Hepatocyte (in vitro differentiated cells): Measurements from ENCODE around the gene FAM168B.

Source experiments
- EZH2 ChIP-seq: fragments of 200-600 bp; sonication (generic); IDR thresholded peaks from 2 replicates; pipeline ENCODE4 v1.6.1; 2016; ENCODE audit warnings: antibody characterized with exemption, mild to moderate bottlenecking, borderline replicate concordance
- EZH2phosphoT487 ChIP-seq: fragments of 200-600 bp; sonication (generic); IDR thresholded peaks from one replicate; pipeline ENCODE4 v1.6.1; 2018; ENCODE audit warnings: antibody characterized with exemption, mild to moderate bottlenecking, low read depth, moderate library complexity; ENCODE audit not compliant: unreplicated experiment, severe bottlenecking
- TF ChIP-seq, protein P1 (sequence below): fragments of 200-600 bp; sonication (generic); IDR thresholded peaks from 2 replicates; pipeline ENCODE4 v1.5.1; 2016; ENCODE audit warnings: antibody characterized with exemption, mild to moderate bottlenecking; ENCODE audit not compliant: poor library complexity

- TF ChIP-seq, protein P1, sequence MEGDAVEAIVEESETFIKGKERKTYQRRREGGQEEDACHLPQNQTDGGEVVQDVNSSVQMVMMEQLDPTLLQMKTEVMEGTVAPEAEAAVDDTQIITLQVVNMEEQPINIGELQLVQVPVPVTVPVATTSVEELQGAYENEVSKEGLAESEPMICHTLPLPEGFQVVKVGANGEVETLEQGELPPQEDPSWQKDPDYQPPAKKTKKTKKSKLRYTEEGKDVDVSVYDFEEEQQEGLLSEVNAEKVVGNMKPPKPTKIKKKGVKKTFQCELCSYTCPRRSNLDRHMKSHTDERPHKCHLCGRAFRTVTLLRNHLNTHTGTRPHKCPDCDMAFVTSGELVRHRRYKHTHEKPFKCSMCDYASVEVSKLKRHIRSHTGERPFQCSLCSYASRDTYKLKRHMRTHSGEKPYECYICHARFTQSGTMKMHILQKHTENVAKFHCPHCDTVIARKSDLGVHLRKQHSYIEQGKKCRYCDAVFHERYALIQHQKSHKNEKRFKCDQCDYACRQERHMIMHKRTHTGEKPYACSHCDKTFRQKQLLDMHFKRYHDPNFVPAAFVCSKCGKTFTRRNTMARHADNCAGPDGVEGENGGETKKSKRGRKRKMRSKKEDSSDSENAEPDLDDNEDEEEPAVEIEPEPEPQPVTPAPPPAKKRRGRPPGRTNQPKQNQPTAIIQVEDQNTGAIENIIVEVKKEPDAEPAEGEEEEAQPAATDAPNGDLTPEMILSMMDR = no peak
- TF ChIP-seq EZH2 (no peak), EZH2phosphoT487 (no peak)
Measured at GRCh38 chr2:131130298-131130596, 37.0 kb upstream of the FAM168B start.
